ENCODE measurements around the gene UNC13C.

UNC13C gene

DNA sequence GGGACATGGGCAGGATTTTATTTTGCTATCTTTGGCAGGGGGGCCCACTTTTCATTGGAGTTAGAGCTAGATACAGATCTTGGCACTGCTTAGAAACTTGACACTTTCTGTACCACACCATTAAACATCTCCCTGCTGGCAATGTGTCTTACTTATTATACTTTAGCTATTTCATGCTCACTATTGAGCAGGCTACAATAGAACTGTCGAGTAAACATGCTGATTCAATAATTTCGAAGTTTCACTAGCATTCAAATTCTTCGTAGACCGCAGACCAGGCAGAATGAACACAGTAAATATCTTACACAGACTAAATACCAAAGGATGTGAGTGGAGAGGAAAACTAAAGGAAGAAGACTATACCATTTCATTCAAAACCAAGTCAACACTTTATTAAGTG is 180.8 kb downstream of the UNC13C start:
- Histone ChIP-seq H3K4me1 (ENCODE audit: control insufficient read depth in 5 of 5, insufficient read depth in 5 of 5, low read length in 5 of 5) (no peaks in the 10 kb centered on the region), H3K27me3 (ENCODE audit: control insufficient read depth in 5 of 5, insufficient read depth in 4 of 5, low read length in 5 of 5) (no peaks in the 10 kb centered on the region), H3K36me3 (ENCODE audit: control insufficient read depth in 5 of 5, insufficient read depth in 5 of 5, low read length in 5 of 5) (no peaks in the 10 kb centered on the region), H3K27ac (ENCODE audit: low read depth, low read length) (no peak overlapping the region), H3K9ac (ENCODE audit: low read length in 5 of 5) (no peak overlapping the region), H3K4me3 (ENCODE audit: low read depth in 1 of 5, low read length in 5 of 5) (no peak overlapping the region), H3K9me3 (ENCODE audit: control insufficient read depth in 5 of 5, low read length in 5 of 5) (no peaks in the 10 kb centered on the region)

DNA sequence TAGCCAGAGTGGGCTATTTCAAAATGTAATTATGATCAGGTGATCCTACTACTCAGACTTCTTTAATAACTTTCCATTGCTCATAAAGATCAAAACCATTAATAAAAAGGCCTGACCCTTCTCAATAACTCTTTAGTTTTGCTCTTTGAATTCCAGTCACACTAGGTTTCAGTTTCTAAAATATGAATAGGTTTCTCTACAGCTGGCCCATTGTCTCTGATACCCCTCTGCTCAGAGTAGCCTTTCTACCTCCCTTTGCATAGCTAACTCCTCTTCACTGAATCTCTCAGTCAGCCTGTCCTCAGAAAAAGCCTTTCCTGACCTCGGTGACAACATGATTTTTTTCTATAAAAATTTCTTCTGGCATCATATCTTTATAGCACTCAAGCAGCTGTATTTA is 209.1 kb downstream of the UNC13C start:
- no peaks in the 10 kb centered on the region for H3K27me3 ChIP-seq (ENCODE audit: control insufficient read depth in 5 of 5, insufficient read depth in 4 of 5, low read length in 5 of 5)
- H3K4me3 ChIP-seq (ENCODE audit: low read depth in 1 of 5, low read length in 5 of 5), result no peak overlapping the region
- no peaks in the 10 kb centered on the region for H3K4me1 ChIP-seq (ENCODE audit: control insufficient read depth in 5 of 5, insufficient read depth in 5 of 5, low read length in 5 of 5)
- no peaks in the 10 kb centered on the region for H3K36me3 ChIP-seq (ENCODE audit: control insufficient read depth in 5 of 5, insufficient read depth in 5 of 5, low read length in 5 of 5)
- no peaks in the 10 kb centered on the region for H3K9me3 ChIP-seq (ENCODE audit: control insufficient read depth in 5 of 5, low read length in 5 of 5)
- no peak overlapping the region for H3K27ac ChIP-seq (ENCODE audit: low read depth, low read length)
- no peak overlapping the region for H3K9ac ChIP-seq (ENCODE audit: low read length in 5 of 5)

DNA sequence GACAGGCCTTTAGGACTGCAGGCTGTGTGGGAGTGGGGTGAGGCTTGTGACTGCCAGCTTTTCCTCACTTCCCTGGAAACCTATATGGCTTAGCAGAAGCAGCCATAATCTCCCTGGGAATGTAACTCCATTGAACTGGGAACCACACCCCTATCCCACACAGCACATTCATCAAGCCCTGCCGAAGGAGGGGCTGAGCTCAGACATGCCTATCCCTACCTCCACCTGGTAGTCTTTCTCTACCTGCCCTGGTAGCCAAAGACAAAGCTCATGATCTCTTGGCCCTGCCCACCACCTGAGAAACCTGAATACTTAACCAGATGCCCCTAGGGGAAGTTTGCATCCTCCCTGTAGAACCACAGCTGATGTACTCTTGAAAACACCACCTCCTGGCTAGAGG is 219.8 kb downstream of the UNC13C start:
- H3K27ac ChIP-seq (ENCODE audit: low read depth, low read length), result no peak overlapping the region
- no peaks in the 10 kb centered on the region for H3K27me3 ChIP-seq (ENCODE audit: control insufficient read depth in 5 of 5, insufficient read depth in 4 of 5, low read length in 5 of 5)
- no peaks in the 10 kb centered on the region for H3K4me1 ChIP-seq (ENCODE audit: control insufficient read depth in 5 of 5, insufficient read depth in 5 of 5, low read length in 5 of 5)
- H3K9me3 ChIP-seq (ENCODE audit: control insufficient read depth in 5 of 5, low read length in 5 of 5), result peaks cover 0 to 10% (median 0%) of the 10 kb centered on the region in 5 donors
- H3K9ac ChIP-seq (ENCODE audit: low read length in 5 of 5), result no peak overlapping the region
- no peak overlapping the region for H3K4me3 ChIP-seq (ENCODE audit: low read depth in 1 of 5, low read length in 5 of 5)
- no peaks in the 10 kb centered on the region for H3K36me3 ChIP-seq (ENCODE audit: control insufficient read depth in 5 of 5, insufficient read depth in 5 of 5, low read length in 5 of 5)

DNA sequence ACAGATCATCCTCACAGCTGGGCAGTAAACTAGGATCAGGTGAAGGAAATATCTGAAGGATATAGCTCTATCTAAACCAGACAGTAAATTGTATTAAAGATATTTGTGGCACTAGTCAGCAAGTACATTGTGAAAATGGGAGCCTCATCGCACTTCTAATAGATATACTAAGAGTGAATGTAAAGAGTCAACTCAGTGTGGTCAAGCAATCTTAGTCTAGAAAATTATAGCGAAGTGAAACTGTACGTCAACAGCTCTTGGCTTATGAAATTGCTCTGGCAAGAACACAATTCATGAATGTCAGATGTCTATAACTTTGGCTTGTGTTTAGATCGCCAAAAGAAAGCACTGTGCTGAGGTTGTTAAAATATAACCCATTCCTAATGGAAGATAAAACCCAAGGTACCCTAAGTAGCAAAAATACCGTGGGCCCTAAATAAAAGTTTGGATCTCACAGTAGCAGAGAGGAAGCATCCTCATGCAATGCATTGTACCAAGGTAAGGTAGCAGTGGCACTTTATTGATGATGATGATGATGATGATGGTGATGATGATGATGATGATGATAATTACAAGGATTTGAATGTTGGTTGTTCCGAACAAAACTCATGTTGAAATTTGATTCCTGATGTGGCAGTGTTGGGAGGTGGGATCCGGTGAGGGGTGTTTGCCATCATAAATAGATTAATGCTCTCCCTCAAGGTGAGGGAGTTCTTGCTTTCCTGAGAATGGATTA is 228.5 kb downstream of the UNC13C start:
- no peaks in the 10 kb centered on the region for H3K4me1 ChIP-seq (ENCODE audit: control insufficient read depth in 5 of 5, insufficient read depth in 5 of 5, low read length in 5 of 5)
- H3K9ac ChIP-seq (ENCODE audit: low read length in 5 of 5), result no peak overlapping the region
- peaks cover 0 to 3% (median 0%) of the 10 kb centered on the region in 5 donors for H3K9me3 ChIP-seq (ENCODE audit: control insufficient read depth in 5 of 5, low read length in 5 of 5)
- no peaks in the 10 kb centered on the region for H3K36me3 ChIP-seq (ENCODE audit: control insufficient read depth in 5 of 5, insufficient read depth in 5 of 5, low read length in 5 of 5)
- H3K4me3 ChIP-seq (ENCODE audit: low read depth in 1 of 5, low read length in 5 of 5), result no peak overlapping the region
- H3K27ac ChIP-seq (ENCODE audit: low read depth, low read length), result no peak overlapping the region
- H3K27me3 ChIP-seq (ENCODE audit: control insufficient read depth in 5 of 5, insufficient read depth in 4 of 5, low read length in 5 of 5), result no peaks in the 10 kb centered on the region

DNA sequence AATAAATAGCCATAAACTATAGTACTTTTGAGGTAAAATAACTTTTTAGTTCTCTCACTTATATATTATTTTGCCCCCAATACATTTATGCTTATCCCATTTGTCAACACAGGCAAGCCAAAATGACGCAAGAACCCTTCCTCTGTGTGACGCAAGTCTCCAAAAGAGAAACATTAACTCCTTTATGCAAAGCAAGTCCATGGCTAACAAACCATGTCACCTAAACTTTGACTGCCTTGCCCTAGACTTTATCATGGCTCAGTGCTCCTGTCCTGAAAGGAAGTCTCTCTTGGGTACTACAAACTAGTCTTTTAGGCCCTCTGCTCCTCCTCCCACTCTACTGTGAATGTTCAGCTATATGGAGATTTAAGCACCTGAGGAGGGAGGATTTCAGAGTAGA is 230.5 kb downstream of the UNC13C start:
- Histone ChIP-seq H3K9ac (ENCODE audit: low read length in 5 of 5) (no peak overlapping the region), H3K27ac (ENCODE audit: low read depth, low read length) (no peak overlapping the region), H3K36me3 (ENCODE audit: control insufficient read depth in 5 of 5, insufficient read depth in 5 of 5, low read length in 5 of 5) (no peaks in the 10 kb centered on the region), H3K4me1 (ENCODE audit: control insufficient read depth in 5 of 5, insufficient read depth in 5 of 5, low read length in 5 of 5) (no peaks in the 10 kb centered on the region), H3K4me3 (ENCODE audit: low read depth in 1 of 5, low read length in 5 of 5) (no peak overlapping the region), H3K27me3 (ENCODE audit: control insufficient read depth in 5 of 5, insufficient read depth in 4 of 5, low read length in 5 of 5) (no peaks in the 10 kb centered on the region), H3K9me3 (ENCODE audit: control insufficient read depth in 5 of 5, low read length in 5 of 5) (no peaks in the 10 kb centered on the region)

DNA sequence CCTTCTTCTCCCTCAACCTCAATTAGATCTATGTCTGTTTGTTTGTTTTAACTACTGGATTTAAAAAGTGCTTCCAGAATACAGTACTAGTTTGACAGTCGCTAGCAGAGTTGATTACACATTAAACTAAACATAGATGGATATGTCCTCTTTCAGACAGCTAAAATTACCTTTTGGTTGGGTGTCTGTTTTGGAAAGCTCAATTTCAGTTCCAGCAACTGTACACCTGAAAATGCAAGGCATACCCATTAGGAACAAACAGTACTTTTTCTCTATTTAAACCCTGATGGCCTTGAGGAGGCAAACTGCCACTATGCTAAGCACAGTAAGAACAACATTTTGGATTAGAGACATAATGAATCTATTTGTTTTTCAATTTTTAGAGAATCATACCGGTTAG is 234.4 kb downstream of the UNC13C start:
- no peak overlapping the region for H3K4me3 ChIP-seq (ENCODE audit: low read depth in 1 of 5, low read length in 5 of 5)
- H3K27ac ChIP-seq (ENCODE audit: low read depth, low read length), result no peak overlapping the region
- no peaks in the 10 kb centered on the region for H3K9me3 ChIP-seq (ENCODE audit: control insufficient read depth in 5 of 5, low read length in 5 of 5)
- no peaks in the 10 kb centered on the region for H3K27me3 ChIP-seq (ENCODE audit: control insufficient read depth in 5 of 5, insufficient read depth in 4 of 5, low read length in 5 of 5)
- H3K9ac ChIP-seq (ENCODE audit: low read length in 5 of 5), result no peak overlapping the region
- no peaks in the 10 kb centered on the region for H3K4me1 ChIP-seq (ENCODE audit: control insufficient read depth in 5 of 5, insufficient read depth in 5 of 5, low read length in 5 of 5)
- no peaks in the 10 kb centered on the region for H3K36me3 ChIP-seq (ENCODE audit: control insufficient read depth in 5 of 5, insufficient read depth in 5 of 5, low read length in 5 of 5)

DNA sequence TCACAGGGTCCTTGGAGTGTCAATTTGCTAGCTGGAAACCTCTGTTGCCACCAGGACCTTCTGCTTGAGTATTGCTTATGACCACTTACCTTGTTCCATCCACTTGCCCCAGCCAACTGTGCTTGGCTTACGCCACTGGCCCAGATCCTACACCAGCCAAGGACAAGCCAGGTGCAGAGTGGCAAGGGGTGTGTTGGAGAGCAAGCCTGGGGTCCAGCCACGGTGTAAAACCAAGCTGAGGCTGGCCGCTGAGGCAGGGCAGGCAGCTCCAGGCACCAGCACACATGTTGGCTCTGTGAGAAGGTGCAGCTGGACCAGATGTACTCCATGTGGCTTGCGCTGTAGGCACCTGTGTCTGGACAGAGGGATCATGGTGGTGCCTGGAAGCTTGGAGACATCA is 248.2 kb downstream of the UNC13C start:
- Histone ChIP-seq H3K9ac (ENCODE audit: low read length in 5 of 5) (no peak overlapping the region), H3K9me3 (ENCODE audit: control insufficient read depth in 5 of 5, low read length in 5 of 5) (peaks cover 0 to 8% (median 7%) of the 10 kb centered on the region in 5 donors), H3K36me3 (ENCODE audit: control insufficient read depth in 5 of 5, insufficient read depth in 5 of 5, low read length in 5 of 5) (no peaks in the 10 kb centered on the region), H3K27ac (ENCODE audit: low read depth, low read length) (no peak overlapping the region), H3K4me1 (ENCODE audit: control insufficient read depth in 5 of 5, insufficient read depth in 5 of 5, low read length in 5 of 5) (no peaks in the 10 kb centered on the region), H3K4me3 (ENCODE audit: low read depth in 1 of 5, low read length in 5 of 5) (no peak overlapping the region), H3K27me3 (ENCODE audit: control insufficient read depth in 5 of 5, insufficient read depth in 4 of 5, low read length in 5 of 5) (no peaks in the 10 kb centered on the region)

DNA sequence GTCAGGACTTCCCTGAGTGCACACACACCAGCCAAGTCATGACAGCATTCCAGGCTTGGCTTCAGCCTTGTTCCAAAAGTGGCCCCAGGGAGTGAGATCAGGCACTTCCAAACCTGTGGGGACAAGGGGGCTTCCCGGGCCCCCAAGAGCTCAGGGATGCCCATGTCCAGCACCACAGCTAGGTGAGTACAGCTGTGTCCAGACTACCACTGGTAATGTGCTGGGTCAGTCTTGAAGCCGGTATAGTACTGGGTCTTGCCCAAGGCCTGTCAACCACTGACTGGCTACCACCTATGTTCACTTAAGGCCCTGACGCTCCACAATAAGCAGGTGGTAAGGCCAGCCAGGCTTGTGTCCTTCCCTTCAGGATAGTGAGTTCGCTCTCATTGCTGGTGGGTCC is 249.3 kb downstream of the UNC13C start:
- no peak overlapping the region for H3K27ac ChIP-seq (ENCODE audit: low read depth, low read length)
- no peaks in the 10 kb centered on the region for H3K27me3 ChIP-seq (ENCODE audit: control insufficient read depth in 5 of 5, insufficient read depth in 4 of 5, low read length in 5 of 5)
- no peak overlapping the region for H3K4me3 ChIP-seq (ENCODE audit: low read depth in 1 of 5, low read length in 5 of 5)
- H3K9ac ChIP-seq (ENCODE audit: low read length in 5 of 5), result no peak overlapping the region
- peaks cover 0 to 8% (median 7%) of the 10 kb centered on the region in 5 donors for H3K9me3 ChIP-seq (ENCODE audit: control insufficient read depth in 5 of 5, low read length in 5 of 5)
- H3K4me1 ChIP-seq (ENCODE audit: control insufficient read depth in 5 of 5, insufficient read depth in 5 of 5, low read length in 5 of 5), result no peaks in the 10 kb centered on the region
- no peaks in the 10 kb centered on the region for H3K36me3 ChIP-seq (ENCODE audit: control insufficient read depth in 5 of 5, insufficient read depth in 5 of 5, low read length in 5 of 5)

DNA sequence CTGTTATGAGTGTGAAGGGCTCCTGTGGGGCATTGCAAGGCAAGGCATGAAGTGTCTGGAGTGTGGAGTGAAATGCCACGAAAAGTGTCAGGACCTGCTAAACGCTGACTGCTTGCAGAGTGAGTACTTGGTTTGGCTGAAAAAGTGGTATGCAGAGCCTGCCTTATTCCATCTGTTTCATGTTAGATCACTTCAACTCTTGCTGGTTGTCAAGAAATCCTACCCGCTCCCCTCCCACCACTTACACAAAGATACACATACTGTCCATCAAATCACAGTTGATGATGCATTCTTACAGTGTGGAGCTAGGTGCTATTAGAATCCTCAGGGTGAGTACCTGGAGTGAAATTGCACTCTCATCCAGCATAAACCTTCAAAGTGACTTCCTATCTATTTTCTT is 272.1 kb downstream of the UNC13C start:
- Histone ChIP-seq H3K9ac (ENCODE audit: low read length in 5 of 5) (no peak overlapping the region), H3K4me3 (ENCODE audit: low read depth in 1 of 5, low read length in 5 of 5) (no peak overlapping the region), H3K27me3 (ENCODE audit: control insufficient read depth in 5 of 5, insufficient read depth in 4 of 5, low read length in 5 of 5) (no peaks in the 10 kb centered on the region), H3K36me3 (ENCODE audit: control insufficient read depth in 5 of 5, insufficient read depth in 5 of 5, low read length in 5 of 5) (no peaks in the 10 kb centered on the region), H3K4me1 (ENCODE audit: control insufficient read depth in 5 of 5, insufficient read depth in 5 of 5, low read length in 5 of 5) (no peaks in the 10 kb centered on the region), H3K27ac (ENCODE audit: low read depth, low read length) (no peak overlapping the region), H3K9me3 (ENCODE audit: control insufficient read depth in 5 of 5, low read length in 5 of 5) (no peaks in the 10 kb centered on the region)

DNA sequence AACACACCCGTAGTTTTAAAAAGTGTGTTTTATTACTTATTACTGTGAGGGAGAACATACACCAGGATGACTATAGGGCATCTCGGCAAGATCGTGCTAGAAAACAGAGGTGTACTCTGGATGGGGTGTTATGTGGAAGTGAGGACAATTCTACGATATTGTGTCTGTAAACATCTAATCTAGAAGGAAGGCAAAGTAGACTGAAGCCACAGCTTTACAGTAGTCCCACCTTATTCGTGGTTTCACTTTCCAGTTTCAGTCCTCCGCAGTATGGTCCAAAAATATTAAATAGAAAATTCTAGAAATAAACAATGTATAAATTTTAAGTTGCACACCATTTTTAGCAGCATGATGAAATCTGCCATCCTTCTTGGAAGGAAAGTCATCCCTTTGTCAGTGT is 277.9 kb downstream of the UNC13C start:
- Histone ChIP-seq H3K9me3 (ENCODE audit: control insufficient read depth in 5 of 5, low read length in 5 of 5) (no peaks in the 10 kb centered on the region), H3K36me3 (ENCODE audit: control insufficient read depth in 5 of 5, insufficient read depth in 5 of 5, low read length in 5 of 5) (no peaks in the 10 kb centered on the region), H3K4me3 (ENCODE audit: low read depth in 1 of 5, low read length in 5 of 5) (no peak overlapping the region), H3K9ac (ENCODE audit: low read length in 5 of 5) (no peak overlapping the region), H3K27me3 (ENCODE audit: control insufficient read depth in 5 of 5, insufficient read depth in 4 of 5, low read length in 5 of 5) (no peaks in the 10 kb centered on the region), H3K27ac (ENCODE audit: low read depth, low read length) (no peak overlapping the region), H3K4me1 (ENCODE audit: control insufficient read depth in 5 of 5, insufficient read depth in 5 of 5, low read length in 5 of 5) (peaks cover 0 to 6% (median 0%) of the 10 kb centered on the region in 5 donors)

Measured in subcutaneous abdominal adipose tissue (tissue), 5 donors.